Aorta (tissue), 5 donors: ENCODE data around the gene AFAP1. TPM values are rescaled to one million over a fixed set of nuclear protein-coding genes. Genes with fewer than 3 reads are reported as not detected.

Source experiments
- ATAC-seq: fragments of 200-7000 bp; cut with Tn5 transposase; one replicate; pipeline ENCODE4 v1.9.1; 2022; ENCODE audit warnings: moderate library complexity; ENCODE audit not compliant: low FRiP score
- DNase-seq, 2 donors: peaks; one replicate each; pipeline ENCODE4 v3.0.0-alpha.2; 2020
- H3K27ac ChIP-seq, 2 donors: one replicate each; pipeline ENCODE4 v1.5.1; 2013; ENCODE audit warnings: low read length in 2 of 2, mild to moderate bottlenecking in 2 of 2, moderate library complexity in 2 of 2, control low read depth in 1 of 2, inconsistent platforms in 1 of 2, low read depth in 1 of 2
- H3K27me3 ChIP-seq, 2 donors: one replicate each; pipeline ENCODE4 v1.6.1; 2013; ENCODE audit warnings: control low read depth in 1 of 2, low read length in 1 of 2, mild to moderate bottlenecking in 1 of 2, moderate library complexity in 1 of 2; ENCODE audit not compliant: insufficient read depth in 2 of 2, control insufficient read depth in 1 of 2
- H3K36me3 ChIP-seq, 2 donors: one replicate each; pipeline ENCODE4 v1.6.1; 2013; ENCODE audit warnings: control low read depth in 1 of 2, low read length in 1 of 2, mild to moderate bottlenecking in 1 of 2; ENCODE audit not compliant: insufficient read depth in 2 of 2, control insufficient read depth in 1 of 2
- H3K4me1 ChIP-seq, 2 donors: one replicate each; pipeline ENCODE4 v1.6.1; 2013; ENCODE audit warnings: low read length in 2 of 2, control low read depth in 1 of 2, mild to moderate bottlenecking in 1 of 2, moderate library complexity in 1 of 2; ENCODE audit not compliant: insufficient read depth in 2 of 2, control insufficient read depth in 1 of 2
- H3K4me3 ChIP-seq, 2 donors: one replicate each; pipeline ENCODE4 v1.5.1; 2013; ENCODE audit warnings: low read length in 2 of 2, control low read depth in 1 of 2, mild to moderate bottlenecking in 1 of 2
- H3K9me3 ChIP-seq: one replicate; pipeline ENCODE4 v1.6.1; 2013; ENCODE audit warnings: mild to moderate bottlenecking, low read length; ENCODE audit not compliant: control insufficient read depth
- WGBS, 2 donors: extraction: QIAGEN DNeasy Blood & Tissue Kit; methylation state at CpG; one replicate each; pipeline ENCODE4 v1.1.7; 2013; 5-methylcytosine and 5-hydroxymethylcytosine counted together
- intact Hi-C, 2 donors: fragments of 100-400 bp; cut with DNase I; formaldehyde crosslinking; loops; one replicate each; pipeline versions ENCODE4 v1.14.2 to v1.15.0; 2022
- polyA plus RNA-seq, 2 donors: library from polyadenylated mRNA; stranded (reverse); fragments of 200-250 nt; gene quantifications; one replicate each; pipeline ENCODE4 v1.2.3, GENCODE V29; 2013
- total RNA-seq, 2 donors: library from RNA; stranded (reverse); fragmentation: NEBNext Ultra II Directional; extraction: Animal tissue kit (Norgen Biotek cat#: 25700); gene quantifications; one replicate each; pipeline ENCODE4 v1.2.1, GENCODE V29; 2021
- donor health status: healthy with polysubstance abuse.
- donor health status: Bipolar disorder and iron deficiency.
- donor health status: DM: no; HTN: no; CAD: no.
- donor health status: DM: no; HTN: no; CAD: no.
- donor health status: DM: yes; HTN: yes; CAD: no.

Gene AFAP1
- total and polyA plus RNA-seq, 4 donors, result 4.6 to 60.5 (median 26.9) TPM

- no peaks in the 10 kb centered on the region for H3K36me3 ChIP-seq
- H3K27me3 ChIP-seq, result no peaks in the 10 kb centered on the region
- peaks cover under 1 to 2% of the 10 kb centered on the region in 2 donors for H3K4me1 ChIP-seq
- no peak overlapping the region for H3K27ac ChIP-seq
- intact Hi-C loops, result loop anchor here (2.0 to 5.0 kb wide), 3 partner anchors 39 to 171 kb away; no protein-coding TSS in a partner anchor
- ATAC-seq (no peak), DNase-seq (no peak)
- H3K9me3 ChIP-seq, result no peaks in the 10 kb centered on the region
- H3K4me3 ChIP-seq, result no peak overlapping the region
- 41 to 47% methylated on average over 1 of the region's 1 CpG for WGBS, 2 donors
Measured at GRCh38 chr4:7801641-7802040, 138.0 kb downstream of the AFAP1 start.

DNA sequence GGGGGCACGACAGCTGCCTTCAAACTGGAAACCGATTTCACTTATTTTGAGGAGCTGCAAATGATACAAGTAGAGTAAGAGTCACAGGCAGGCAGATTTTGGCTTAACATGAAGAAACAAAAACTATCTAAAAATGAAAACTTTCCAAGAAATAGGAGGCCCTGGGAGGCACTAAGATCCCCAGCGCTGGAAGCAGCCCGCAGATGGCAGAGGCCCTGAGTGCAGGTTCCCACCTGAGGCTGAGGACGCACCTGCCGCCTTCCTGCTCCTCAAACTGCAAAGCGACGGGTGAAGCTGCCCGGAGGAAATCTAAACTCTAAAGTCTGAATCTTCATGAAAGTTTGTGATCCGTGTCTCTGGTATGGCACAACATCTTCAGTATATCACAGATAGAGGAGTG is 138.7 kb downstream of the AFAP1 start:
- Histone ChIP-seq H3K27me3 (no peaks in the 10 kb centered on the region), H3K4me3 (no peak overlapping the region), H3K27ac (no peak overlapping the region), H3K36me3 (no peaks in the 10 kb centered on the region), H3K4me1 (no peaks in the 10 kb centered on the region), H3K9me3 (no peaks in the 10 kb centered on the region)
- DNase-seq (no peak), ATAC-seq (no peak)
- intact Hi-C loops, result loop anchor here (5.0 kb wide), 2 partner anchors 39 to 171 kb away; no protein-coding TSS in a partner anchor
- 90 to 92% methylated on average over 10 of the region's 10 CpGs for WGBS, 2 donors

DNA sequence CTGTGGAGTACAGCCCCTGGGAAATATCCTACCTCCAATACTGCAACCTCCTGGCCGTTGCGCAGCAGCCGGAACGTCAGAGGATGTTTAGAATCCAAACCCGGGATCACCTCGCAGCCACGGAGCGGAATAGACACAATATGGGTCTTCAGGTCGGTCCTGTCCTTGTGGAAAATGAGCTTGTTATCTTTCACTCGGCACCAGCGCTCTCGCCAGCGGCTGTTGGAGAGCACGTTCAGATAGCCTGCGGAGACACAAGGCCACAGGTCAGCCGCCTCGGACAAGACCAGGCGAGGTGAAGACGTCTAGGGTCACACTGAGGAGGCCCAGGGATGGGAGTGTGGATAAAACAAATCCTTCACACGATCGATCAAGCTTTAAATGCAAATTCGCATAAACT is 139.3 kb downstream of the AFAP1 start:
- WGBS, 2 donors, result 88 to 93% methylated on average over 22 of the region's 22 CpGs
- H3K4me3 ChIP-seq, result no peak overlapping the region
- ATAC-seq (no peak), DNase-seq (no peak)
- no peak overlapping the region for H3K27ac ChIP-seq
- H3K9me3 ChIP-seq, result no peaks in the 10 kb centered on the region
- no peaks in the 10 kb centered on the region for H3K36me3 ChIP-seq
- H3K27me3 ChIP-seq, result no peaks in the 10 kb centered on the region
- H3K4me1 ChIP-seq, result no peaks in the 10 kb centered on the region
- intact Hi-C loops, result loop anchor here (5.0 kb wide), 2 partner anchors 38 to 172 kb away; no protein-coding TSS in a partner anchor

DNA sequence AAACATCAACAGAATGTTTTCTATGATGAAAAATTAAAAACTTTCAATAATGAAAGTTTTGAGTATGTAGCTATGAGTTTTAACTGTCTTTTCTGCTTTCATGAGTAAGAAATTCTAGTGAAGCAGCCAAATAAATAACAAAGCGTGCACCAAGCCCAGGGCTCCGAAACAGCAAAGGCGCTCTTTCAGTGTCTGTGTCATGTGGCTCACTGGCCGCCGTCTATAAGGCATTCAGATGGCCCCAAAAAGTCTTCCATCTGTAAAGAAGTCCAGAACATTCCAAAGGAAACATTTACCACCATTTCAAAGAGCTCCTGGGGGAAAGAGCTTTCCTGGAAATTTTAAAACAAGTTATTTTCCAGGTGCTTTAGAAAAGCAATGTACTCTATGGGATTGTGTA is 139.9 kb downstream of the AFAP1 start:
- ATAC-seq, result no peak
- 93 to 95% methylated on average over 5 of the region's 5 CpGs for WGBS, 2 donors
- intact Hi-C loops, result loop anchor here (5.0 kb wide), 2 partner anchors 37 to 173 kb away; no protein-coding TSS in a partner anchor
- H3K27ac ChIP-seq, result no peak overlapping the region
- DNase-seq, result no peak
- H3K9me3 ChIP-seq, result no peaks in the 10 kb centered on the region
- H3K27me3 ChIP-seq, result no peaks in the 10 kb centered on the region
- H3K4me1 ChIP-seq, result no peaks in the 10 kb centered on the region
- no peaks in the 10 kb centered on the region for H3K36me3 ChIP-seq
- H3K4me3 ChIP-seq, result no peak overlapping the region

- Histone ChIP-seq H3K27me3 (no peaks in the 10 kb centered on the region), H3K4me1 (no peaks in the 10 kb centered on the region), H3K36me3 (no peaks in the 10 kb centered on the region), H3K27ac (no peak overlapping the region), H3K4me3 (no peak overlapping the region), H3K9me3 (no peaks in the 10 kb centered on the region)
- WGBS, 2 donors, result 93 to 94% methylated on average over 11 of the region's 11 CpGs
- intact Hi-C loops, result no loop called here
- DNase-seq, result no peak
- no peak for ATAC-seq
Measured at GRCh38 chr4:7799306-7799705, 140.4 kb downstream of the AFAP1 start.

DNA sequence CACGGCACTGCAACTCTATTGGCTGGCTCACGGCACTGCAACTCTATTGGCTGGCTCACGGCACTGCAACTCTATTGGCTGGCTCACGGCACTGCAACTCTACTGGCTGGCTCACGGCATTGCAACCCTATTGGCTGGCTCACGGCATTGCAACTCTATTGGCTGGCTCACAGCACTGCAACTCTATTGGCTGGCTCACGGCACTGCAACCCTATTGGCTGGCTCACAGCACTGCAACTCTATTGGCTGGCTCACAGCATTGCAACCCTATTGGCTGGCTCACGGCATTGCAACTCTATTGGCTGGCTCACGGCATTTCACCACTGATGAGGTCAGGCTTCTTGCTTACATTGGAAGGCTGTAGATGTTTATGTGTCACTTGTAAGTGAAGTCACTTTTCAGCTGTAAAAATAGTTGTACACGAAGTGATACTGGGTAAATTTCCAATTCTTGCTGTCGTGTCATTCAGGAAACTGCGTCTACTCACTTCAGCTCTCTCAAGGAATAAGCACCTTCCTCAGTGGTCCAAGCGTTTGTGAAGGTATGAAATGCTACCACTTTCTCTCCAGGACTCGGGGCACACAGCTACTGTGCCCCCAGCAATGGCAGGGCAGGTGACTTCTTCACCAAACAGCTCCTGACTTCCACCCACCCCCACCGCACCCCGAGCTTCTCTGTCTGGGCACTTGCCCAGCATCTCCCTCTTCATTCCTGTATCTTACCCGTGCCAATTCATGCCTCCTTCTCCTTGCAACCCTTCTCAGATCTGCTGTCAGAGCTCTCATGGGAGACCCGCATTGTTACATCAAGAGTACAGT is 141.3 kb downstream of the AFAP1 start:
- Histone ChIP-seq H3K27me3 (no peaks in the 10 kb centered on the region), H3K4me1 (no peaks in the 10 kb centered on the region), H3K9me3 (no peaks in the 10 kb centered on the region), H3K36me3 (no peaks in the 10 kb centered on the region), H3K27ac (peak overlapping the region in 1 of 2 donors; percentile 41), H3K4me3 (no peak overlapping the region)
- 35 to 37% methylated on average over 18 of the region's 18 CpGs for WGBS, 2 donors
- intact Hi-C loops, result no loop called here
- ATAC-seq, result no peak
- DNase-seq, result no peak

- Histone ChIP-seq H3K4me1 (no peaks in the 10 kb centered on the region), H3K27ac (no peak overlapping the region), H3K9me3 (no peaks in the 10 kb centered on the region), H3K36me3 (no peaks in the 10 kb centered on the region), H3K27me3 (no peaks in the 10 kb centered on the region), H3K4me3 (no peak overlapping the region)
- DNase-seq (no peak), ATAC-seq (no peak)
- intact Hi-C loops, result no loop called here
- WGBS, 2 donors, result 91 to 95% methylated on average over 11 of the region's 11 CpGs
Measured at GRCh38 chr4:7797330-7797729, 142.3 kb downstream of the AFAP1 start.

GRCh38 chr4:7795983-7796382 is 143.7 kb downstream of the AFAP1 start:
- H3K9me3 ChIP-seq, result no peaks in the 10 kb centered on the region
- intact Hi-C loops, result no loop called here
- DNase-seq (no peak), ATAC-seq (no peak)
- WGBS, 2 donors, result 70 to 82% methylated on average over 8 of the region's 8 CpGs
- H3K27me3 ChIP-seq, result no peaks in the 10 kb centered on the region
- no peak overlapping the region for H3K27ac ChIP-seq
- H3K4me3 ChIP-seq, result no peak overlapping the region
- no peaks in the 10 kb centered on the region for H3K36me3 ChIP-seq
- H3K4me1 ChIP-seq, result no peaks in the 10 kb centered on the region

- H3K9me3 ChIP-seq, result no peaks in the 10 kb centered on the region
- no peaks in the 10 kb centered on the region for H3K36me3 ChIP-seq
- H3K27ac ChIP-seq, result no peak overlapping the region
- 80 to 83% methylated on average over 10 of the region's 10 CpGs for WGBS, 2 donors
- H3K27me3 ChIP-seq, result no peaks in the 10 kb centered on the region
- ATAC-seq, result no peak
- H3K4me3 ChIP-seq, result no peak overlapping the region
- intact Hi-C loops, result no loop called here
- no peak for DNase-seq
- no peaks in the 10 kb centered on the region for H3K4me1 ChIP-seq
Measured at GRCh38 chr4:7793186-7793585, 146.5 kb downstream of the AFAP1 start.
